Prostate gland (tissue), 2 donors: ENCODE data around the gene CSAD.

Experiments used
- POLR2AphosphoS5 ChIP-seq: sonication (generic); formaldehyde crosslinking; IDR thresholded peaks from one replicate; pipeline ENCODE4 v1.6.1; 2017; ENCODE audit warnings: antibody characterized with exemption
- TF ChIP-seq, protein P1 (sequence below), 4 experiments: fragments of 200-600 bp in 2 of 4; fragments of 450-650 bp in 2 of 4; sonication (generic) in 2 of 4; IDR thresholded peaks; 1 replicate in 3 of 4; 2 replicates in 1 of 4; pipeline ENCODE4 v1.5.1; 2016 to 2019; ENCODE audit warnings: antibody characterized with exemption in 4 of 4, mild to moderate bottlenecking in 2 of 4, moderate library complexity in 2 of 4

DNA sequence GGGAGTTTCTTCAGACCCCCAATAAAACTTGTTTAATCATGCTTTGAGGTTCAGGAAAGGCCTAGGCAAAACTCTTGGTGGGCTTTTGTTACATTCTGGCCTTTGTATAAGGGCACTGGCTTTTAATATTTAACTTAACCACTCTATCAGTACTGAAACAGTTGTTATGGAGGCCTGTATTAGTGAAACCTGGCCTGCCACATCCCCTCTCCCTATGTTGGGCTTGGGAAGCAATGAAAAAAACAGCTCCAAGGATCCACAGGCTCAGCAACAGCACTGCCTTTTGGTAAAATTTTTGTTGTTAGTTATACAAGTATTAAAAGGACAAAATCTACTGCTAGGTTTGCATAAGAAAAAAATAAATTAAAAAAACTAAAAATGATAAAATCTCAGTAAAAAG, 66.8 kb downstream of the CSAD start:
- TF ChIP-seq, protein P1, sequence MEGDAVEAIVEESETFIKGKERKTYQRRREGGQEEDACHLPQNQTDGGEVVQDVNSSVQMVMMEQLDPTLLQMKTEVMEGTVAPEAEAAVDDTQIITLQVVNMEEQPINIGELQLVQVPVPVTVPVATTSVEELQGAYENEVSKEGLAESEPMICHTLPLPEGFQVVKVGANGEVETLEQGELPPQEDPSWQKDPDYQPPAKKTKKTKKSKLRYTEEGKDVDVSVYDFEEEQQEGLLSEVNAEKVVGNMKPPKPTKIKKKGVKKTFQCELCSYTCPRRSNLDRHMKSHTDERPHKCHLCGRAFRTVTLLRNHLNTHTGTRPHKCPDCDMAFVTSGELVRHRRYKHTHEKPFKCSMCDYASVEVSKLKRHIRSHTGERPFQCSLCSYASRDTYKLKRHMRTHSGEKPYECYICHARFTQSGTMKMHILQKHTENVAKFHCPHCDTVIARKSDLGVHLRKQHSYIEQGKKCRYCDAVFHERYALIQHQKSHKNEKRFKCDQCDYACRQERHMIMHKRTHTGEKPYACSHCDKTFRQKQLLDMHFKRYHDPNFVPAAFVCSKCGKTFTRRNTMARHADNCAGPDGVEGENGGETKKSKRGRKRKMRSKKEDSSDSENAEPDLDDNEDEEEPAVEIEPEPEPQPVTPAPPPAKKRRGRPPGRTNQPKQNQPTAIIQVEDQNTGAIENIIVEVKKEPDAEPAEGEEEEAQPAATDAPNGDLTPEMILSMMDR (IDR thresholded peaks at IDR 0.05) = no peak
- no peak for TF ChIP-seq POLR2AphosphoS5
